Measurements from ENCODE around the gene LIPC. TPM values are rescaled to one million over a fixed set of nuclear protein-coding genes. Genes with fewer than 3 reads are reported as not detected.

The LIPC gene
- total RNA-seq, 4 donors from 2014 or later: 0.48 to 8.2 (median 2.6) TPM; not detected in 1

DNA sequence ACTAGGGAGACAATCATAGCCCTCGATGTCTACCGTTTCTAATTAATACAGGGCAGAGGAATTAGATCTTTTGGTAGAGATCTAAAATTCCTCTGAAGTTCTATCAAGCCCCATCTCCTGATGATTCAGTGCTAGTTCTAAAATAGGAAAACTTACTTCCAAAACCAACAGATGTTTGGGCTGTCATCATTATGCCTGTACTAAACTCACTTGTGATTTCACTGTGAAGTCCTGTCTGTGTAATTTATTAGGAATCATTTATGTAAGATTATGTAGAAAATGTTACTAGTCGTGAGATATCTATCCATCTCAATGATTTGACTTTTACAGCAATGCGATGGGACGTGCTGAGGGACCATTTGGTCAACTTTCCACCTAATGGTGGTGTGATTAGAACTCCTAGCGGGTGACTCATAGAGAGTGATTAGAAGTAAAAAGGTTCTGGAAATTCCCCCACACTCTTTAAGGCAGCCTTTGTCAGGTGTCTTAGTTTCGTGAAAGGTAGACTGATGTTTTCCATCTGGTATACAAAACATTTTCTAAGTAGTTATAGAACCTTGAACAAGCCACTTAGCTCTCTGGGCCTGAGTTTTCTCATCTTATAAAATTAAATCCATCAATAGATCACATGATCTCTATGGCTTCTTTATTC is 34.2 kb downstream of the LIPC start:
- in situ Hi-C loops (cut with MboI; ENCODE audit: low pct_ligation_motif_present in 1 of 4, low pct_unique_long_range_greater_than_20kb in 1 of 4, low sequenced_read_pairs in 3 of 4): no loop called here
- Histone ChIP-seq H3K4me1 (peaks cover 0 to 23% (median 3%) of the 10 kb centered on the region in 4 donors), H3K4me3 (no peak overlapping the region), H3K27me3 (no peaks in the 10 kb centered on the region), H3K36me3 (no peaks in the 10 kb centered on the region), H3K9me3 (no peaks in the 10 kb centered on the region), H3K27ac (no peak overlapping the region)
- 89 to 92% methylated on average over 2 to 7 of the region's 7 CpGs for WGBS, 2 donors (ENCODE audit: low coverage in 1 of 2)
- DNase-seq: no peak
- intact Hi-C loops (cut with DNase I; ENCODE audit: low total_unique reads): no loop called here
- TF ChIP-seq POLR2A (IDR thresholded peaks at IDR 0.05) (no peak), CTCF (IDR thresholded peaks at IDR 0.05) (no peak), EP300 (IDR thresholded peaks at IDR 0.05; ENCODE audit: low read depth) (no peak), POLR2AphosphoS5 (IDR thresholded peaks at IDR 0.05) (no peak)

DNA sequence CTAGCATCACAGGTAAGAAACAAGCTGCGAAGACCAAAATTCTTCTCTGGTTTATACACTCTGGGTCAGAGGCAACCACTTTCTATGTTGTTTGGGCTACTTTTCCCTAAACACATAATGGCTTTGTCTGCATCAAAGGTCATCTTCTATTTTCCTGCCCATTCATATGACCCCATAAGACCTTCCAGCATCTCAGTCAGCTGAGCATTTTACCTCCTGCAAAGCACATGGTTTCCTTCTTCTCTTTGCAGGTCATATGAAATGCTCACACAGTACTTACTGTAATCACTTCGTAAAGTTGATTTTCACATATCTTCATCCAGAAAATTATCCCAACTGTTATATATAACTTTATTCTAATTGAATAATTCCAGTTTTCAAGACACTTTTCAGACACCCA is 34.8 kb downstream of the LIPC start:
- no peak for DNase-seq
- Histone ChIP-seq H3K4me1 (peaks cover 0 to 17% (median 2%) of the 10 kb centered on the region in 4 donors), H3K9me3 (no peaks in the 10 kb centered on the region), H3K27me3 (no peaks in the 10 kb centered on the region), H3K36me3 (no peaks in the 10 kb centered on the region), H3K27ac (no peak overlapping the region), H3K4me3 (no peak overlapping the region)
- intact Hi-C loops (cut with DNase I; ENCODE audit: low total_unique reads): no loop called here
- in situ Hi-C loops (cut with MboI; ENCODE audit: low pct_ligation_motif_present in 1 of 4, low pct_unique_long_range_greater_than_20kb in 1 of 4, low sequenced_read_pairs in 3 of 4): no loop called here
- TF ChIP-seq POLR2A (IDR thresholded peaks at IDR 0.05) (no peak), CTCF (IDR thresholded peaks at IDR 0.05) (no peak), EP300 (IDR thresholded peaks at IDR 0.05; ENCODE audit: low read depth) (no peak), POLR2AphosphoS5 (IDR thresholded peaks at IDR 0.05) (no peak)
- 96% methylated on average over 2 of the region's 2 CpGs for WGBS, 2 donors (ENCODE audit: low coverage in 1 of 2)

DNA sequence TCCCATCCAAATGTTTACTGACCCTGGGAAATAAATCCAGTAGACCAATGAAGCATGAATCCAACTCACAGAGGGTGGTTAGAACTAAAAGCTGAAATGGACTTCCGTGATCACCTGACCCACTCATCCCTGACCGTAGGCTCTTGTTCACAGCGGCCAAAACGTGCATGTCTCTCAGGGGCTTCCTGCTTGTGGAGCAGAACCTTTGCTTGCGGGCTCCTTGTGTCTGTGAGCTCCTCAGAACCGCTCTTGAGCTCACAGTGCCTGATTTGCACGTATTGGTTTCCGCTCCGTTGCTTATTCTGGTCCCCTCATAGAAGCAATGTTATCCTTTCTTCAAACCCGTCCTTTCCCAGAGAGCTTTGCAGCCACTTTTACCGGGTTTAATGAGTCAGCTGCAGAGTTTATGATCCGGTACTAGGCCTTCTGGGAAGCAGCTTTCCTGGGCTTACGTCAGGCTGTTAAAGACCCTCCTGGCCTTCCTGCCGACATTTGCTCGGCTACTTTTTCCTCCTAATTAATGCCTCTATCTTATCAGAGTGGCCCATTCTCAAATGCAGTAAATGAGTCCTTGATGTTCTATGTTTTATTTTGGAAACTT is 35.4 kb downstream of the LIPC start:
- intact Hi-C loops (cut with DNase I; ENCODE audit: low total_unique reads): no loop called here
- H3K4me3 ChIP-seq: no peak overlapping the region
- in situ Hi-C loops (cut with MboI; ENCODE audit: low pct_ligation_motif_present in 1 of 4, low pct_unique_long_range_greater_than_20kb in 1 of 4, low sequenced_read_pairs in 3 of 4): no loop called here
- H3K4me1 ChIP-seq: peaks cover 0 to 11% (median 2%) of the 10 kb centered on the region in 4 donors
- no peak overlapping the region for H3K27ac ChIP-seq
- TF ChIP-seq EP300 (IDR thresholded peaks at IDR 0.05; ENCODE audit: low read depth): no peak
- TF ChIP-seq POLR2AphosphoS5 (IDR thresholded peaks at IDR 0.05): no peak
- no peak for TF ChIP-seq CTCF (IDR thresholded peaks at IDR 0.05)
- TF ChIP-seq POLR2A (IDR thresholded peaks at IDR 0.05): no peak
- H3K36me3 ChIP-seq: no peaks in the 10 kb centered on the region
- WGBS, 2 donors (ENCODE audit: low coverage in 1 of 2): 80 to 83% methylated on average over 5 to 15 of the region's 15 CpGs
- DNase-seq: no peak
- H3K9me3 ChIP-seq: no peaks in the 10 kb centered on the region
- no peaks in the 10 kb centered on the region for H3K27me3 ChIP-seq

DNA sequence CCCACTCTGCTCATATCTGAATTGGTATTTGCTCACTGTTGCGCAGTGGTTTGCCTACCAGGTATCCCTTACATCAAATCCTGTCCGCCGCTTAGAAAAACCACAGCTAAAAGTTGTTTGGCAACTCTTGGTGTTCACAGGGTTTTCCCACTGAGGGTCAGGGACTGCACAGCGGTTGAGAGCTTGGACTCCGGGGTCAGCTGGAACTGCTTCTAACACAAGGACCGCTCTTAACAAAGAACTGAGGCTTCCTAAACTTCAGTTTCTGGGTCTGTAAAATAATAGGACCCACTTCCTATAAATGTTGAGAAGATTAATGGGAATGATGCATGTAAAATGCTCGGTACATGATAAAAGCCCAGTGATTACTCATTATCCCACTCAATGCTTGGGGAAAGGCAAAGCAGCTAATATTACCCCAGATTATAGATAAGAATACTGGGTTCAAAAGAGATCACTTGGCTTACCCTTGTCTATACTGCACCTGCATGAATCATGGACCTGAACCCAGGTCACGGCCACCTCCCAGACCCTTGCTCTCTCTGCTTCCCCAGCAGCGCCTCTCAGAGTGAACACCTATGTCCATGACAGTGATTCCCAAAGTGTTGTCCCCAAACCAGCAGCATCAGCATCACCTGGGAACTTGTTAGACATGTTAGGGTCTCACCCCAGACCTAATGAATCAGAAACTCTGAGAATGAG is 36.1 kb downstream of the LIPC start:
- no peak overlapping the region for H3K27ac ChIP-seq
- no peak overlapping the region for H3K4me3 ChIP-seq
- intact Hi-C loops (cut with DNase I; ENCODE audit: low total_unique reads): no loop called here
- peaks cover 0 to 8% (median under 1%) of the 10 kb centered on the region in 4 donors for H3K4me1 ChIP-seq
- in situ Hi-C loops (cut with MboI; ENCODE audit: low pct_ligation_motif_present in 1 of 4, low pct_unique_long_range_greater_than_20kb in 1 of 4, low sequenced_read_pairs in 3 of 4): no loop called here
- no peak for TF ChIP-seq EP300 (IDR thresholded peaks at IDR 0.05; ENCODE audit: low read depth)
- no peaks in the 10 kb centered on the region for H3K27me3 ChIP-seq
- H3K36me3 ChIP-seq: no peaks in the 10 kb centered on the region
- WGBS, 2 donors (ENCODE audit: low coverage in 1 of 2): 87 to 93% methylated on average over 7 to 9 of the region's 9 CpGs
- DNase-seq: no peak
- H3K9me3 ChIP-seq: no peaks in the 10 kb centered on the region
